ENCODE measurements around the gene KCNIP4.
"Not testable (repeated sequence)": the region's sequence is repeated elsewhere in the genome, so short reads cannot be mapped to it uniquely, and the experiment has no call there.

KCNIP4 gene

DNA sequence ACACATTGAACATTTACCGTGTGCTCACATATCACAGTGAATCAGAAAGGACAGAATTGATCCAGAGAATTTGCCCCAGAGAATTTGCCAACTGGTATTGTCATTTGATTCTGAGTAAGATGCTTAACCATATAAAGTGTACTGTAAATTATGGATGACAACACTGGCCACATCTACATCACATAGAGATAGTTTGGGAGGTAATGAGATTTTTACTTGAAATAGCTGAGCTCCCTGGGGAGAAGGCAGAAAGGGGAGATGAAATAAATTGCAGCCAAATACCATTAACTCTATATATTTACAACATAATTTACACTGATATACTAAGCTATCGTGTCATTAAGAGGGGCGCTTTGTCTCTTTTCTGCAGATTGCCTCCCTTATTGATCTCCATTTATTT lies 564.0 kb downstream of the KCNIP4 start:
- Mint-ChIP-seq H3K27ac (no peak overlapping the region), H3K36me3 (ENCODE audit: low read depth) (no peaks in the 10 kb centered on the region), H3K9me3 (peaks cover 9% of the 10 kb centered on the region), H3K27me3 (ENCODE audit: low read depth) (no peaks in the 10 kb centered on the region), H3K4me3 (no peak overlapping the region), H3K4me1 (ENCODE audit: low read depth) (no peaks in the 10 kb centered on the region)

DNA sequence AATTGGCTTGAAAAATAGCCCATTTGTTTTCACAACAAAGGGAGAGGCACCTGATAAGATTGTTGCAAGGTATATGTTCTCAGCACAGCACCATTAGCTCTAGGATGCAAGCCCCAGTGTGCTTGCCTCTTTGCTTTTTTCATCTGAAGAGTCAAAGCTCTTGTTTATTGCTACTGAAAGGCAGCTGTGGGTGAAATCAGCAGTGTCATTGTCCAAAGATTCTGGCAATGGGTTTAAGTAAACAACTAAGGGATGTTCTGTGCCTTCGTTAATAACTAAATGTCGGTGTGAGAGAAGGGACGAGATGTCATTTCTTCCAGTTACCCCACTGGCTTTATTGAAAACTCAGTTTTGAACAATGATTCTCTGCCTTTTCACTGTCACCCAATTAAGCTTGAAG lies 567.7 kb downstream of the KCNIP4 start:
- Mint-ChIP-seq H3K36me3 (ENCODE audit: low read depth) (no peaks in the 10 kb centered on the region), H3K9me3 (peaks cover 19% of the 10 kb centered on the region), H3K27ac (no peak overlapping the region), H3K4me1 (ENCODE audit: low read depth) (no peaks in the 10 kb centered on the region), H3K4me3 (no peak overlapping the region), H3K27me3 (ENCODE audit: low read depth) (no peaks in the 10 kb centered on the region)

DNA sequence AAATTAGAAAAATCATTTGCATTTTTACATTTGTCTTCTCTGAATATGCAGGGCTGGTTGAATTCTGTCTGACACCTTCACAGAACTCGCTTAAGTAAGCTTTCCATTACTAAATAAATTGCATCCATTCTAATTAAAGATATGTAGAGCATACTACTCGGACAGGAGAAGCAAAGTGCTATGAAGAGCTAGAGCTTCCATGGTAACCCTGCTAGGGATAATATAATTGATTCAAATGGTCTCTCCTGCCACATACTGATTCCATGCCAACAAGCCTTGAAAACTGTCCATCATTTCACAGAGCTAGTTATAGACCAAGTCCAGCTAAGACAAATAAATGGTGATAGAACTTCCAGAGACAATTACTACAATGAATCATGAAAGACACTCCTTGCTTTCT lies 571.5 kb downstream of the KCNIP4 start:
- no peaks in the 10 kb centered on the region for H3K4me1 Mint-ChIP-seq (ENCODE audit: low read depth)
- no peak overlapping the region for H3K27ac Mint-ChIP-seq

DNA sequence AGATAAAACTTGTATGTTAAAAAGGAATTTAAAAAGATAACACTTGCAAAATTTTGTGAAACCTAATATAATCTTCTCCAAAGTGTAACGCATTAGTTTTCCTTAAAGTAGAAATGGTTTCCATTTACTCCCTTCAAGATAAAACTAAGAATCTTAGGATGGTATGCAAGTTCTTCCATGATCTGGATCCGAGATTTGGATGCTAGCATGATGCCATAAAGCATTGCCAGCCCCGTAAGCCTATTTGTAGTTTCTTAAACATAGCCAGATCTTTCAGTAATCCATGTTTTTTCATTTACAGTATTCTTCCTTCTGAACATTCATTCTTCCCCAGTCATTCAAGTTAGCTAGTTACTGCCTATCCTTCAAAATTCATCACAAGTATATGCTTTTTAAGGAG lies 572.4 kb downstream of the KCNIP4 start:
- Mint-ChIP-seq H3K27ac (no peak overlapping the region), H3K4me1 (ENCODE audit: low read depth) (no peaks in the 10 kb centered on the region), H3K4me3 (no peak overlapping the region), H3K9me3 (peaks cover 11% of the 10 kb centered on the region), H3K36me3 (ENCODE audit: low read depth) (no peaks in the 10 kb centered on the region), H3K27me3 (ENCODE audit: low read depth) (no peaks in the 10 kb centered on the region)

More for the DNA sequence above, 571.5 kb downstream of the KCNIP4 start:
- Mint-ChIP-seq H3K27me3 (ENCODE audit: low read depth) (no peaks in the 10 kb centered on the region), H3K4me3 (no peak overlapping the region), H3K9me3 (peaks cover 10% of the 10 kb centered on the region), H3K36me3 (ENCODE audit: low read depth) (no peaks in the 10 kb centered on the region)

DNA sequence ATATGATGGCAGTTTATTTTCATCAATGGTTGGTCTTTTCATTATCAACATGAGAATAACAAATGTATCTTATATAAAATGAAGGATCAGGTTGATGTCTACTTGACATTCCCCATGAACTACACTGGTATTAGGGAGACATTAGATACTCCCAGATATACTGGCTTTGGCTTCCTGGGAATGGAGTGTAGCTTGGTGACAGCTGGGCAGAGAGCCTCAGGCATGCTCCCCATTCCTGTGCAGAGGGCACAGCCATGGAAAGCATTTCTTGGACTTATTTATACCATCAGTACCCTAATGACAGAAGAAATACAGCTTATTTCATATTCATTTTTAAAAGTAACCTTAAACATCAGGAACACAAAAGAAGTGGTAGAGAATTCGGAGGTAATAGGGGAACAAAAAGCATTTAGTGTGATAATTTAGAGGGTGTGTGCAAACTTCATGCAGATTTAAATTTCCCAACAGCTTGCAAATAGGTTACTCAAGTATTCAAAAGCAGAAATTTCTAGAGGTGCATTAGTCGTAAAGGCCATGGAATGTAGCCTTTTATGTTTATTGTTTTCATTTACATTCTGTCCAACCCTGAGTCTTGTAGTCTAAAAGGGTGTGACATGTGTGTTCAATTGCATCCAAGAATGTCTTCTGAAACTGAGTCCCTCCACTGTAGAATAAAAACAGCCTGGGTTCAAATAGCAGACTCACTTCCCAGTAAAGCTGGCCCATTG lies 573.8 kb downstream of the KCNIP4 start:
- no peaks in the 10 kb centered on the region for H3K36me3 Mint-ChIP-seq (ENCODE audit: low read depth)

DNA sequence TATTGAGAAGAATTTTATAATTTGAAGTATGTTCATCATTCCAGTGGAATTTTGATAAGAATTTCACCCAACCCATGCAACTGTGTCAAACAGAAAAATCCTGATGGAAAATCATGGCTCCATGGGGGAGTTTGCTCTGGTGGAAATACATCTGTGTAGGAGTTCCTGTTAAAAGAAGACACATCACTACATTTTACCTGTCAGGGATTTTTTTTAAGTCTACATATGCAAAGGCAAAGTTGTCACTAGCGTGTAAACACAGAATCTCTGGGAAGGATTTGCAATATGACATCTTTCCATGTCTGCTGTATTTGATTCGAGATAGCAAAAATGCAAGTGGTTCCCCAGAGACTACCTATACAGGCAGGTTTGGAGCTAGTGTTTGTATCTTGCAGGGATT lies 581.0 kb downstream of the KCNIP4 start:
- Mint-ChIP-seq H3K9me3 (peaks cover 6% of the 10 kb centered on the region), H3K36me3 (ENCODE audit: low read depth) (no peaks in the 10 kb centered on the region), H3K27me3 (ENCODE audit: low read depth) (no peaks in the 10 kb centered on the region), H3K4me1 (ENCODE audit: low read depth) (no peaks in the 10 kb centered on the region), H3K27ac (no peak overlapping the region), H3K4me3 (no peak overlapping the region)

More for the DNA sequence above, 573.8 kb downstream of the KCNIP4 start:
- Mint-ChIP-seq H3K4me3 (no peak overlapping the region), H3K9me3 (peaks cover 14% of the 10 kb centered on the region), H3K4me1 (ENCODE audit: low read depth) (no peaks in the 10 kb centered on the region), H3K27me3 (ENCODE audit: low read depth) (no peaks in the 10 kb centered on the region), H3K27ac (no peak overlapping the region)

DNA sequence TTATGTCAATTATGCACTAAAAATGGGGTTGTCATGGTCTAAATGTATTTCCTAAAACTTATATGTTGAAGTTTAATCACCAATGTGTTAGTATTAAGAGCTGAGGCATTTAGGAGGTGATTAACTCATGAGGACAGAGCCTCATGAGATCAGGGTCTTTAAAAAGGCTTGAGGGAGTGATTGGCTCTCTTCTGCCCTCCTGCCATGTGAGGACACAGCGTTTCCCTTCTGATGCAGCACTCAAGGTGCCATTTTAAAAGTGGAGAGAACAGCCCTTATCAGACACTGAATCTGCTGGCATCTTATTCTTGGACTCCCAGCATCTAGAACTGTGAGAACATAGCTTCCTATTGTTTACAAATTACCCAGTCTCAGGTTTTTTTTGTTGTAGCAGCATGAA lies 581.7 kb downstream of the KCNIP4 start:
- Mint-ChIP-seq H3K9me3 (peaks cover 6% of the 10 kb centered on the region), H3K4me1 (ENCODE audit: low read depth) (no peaks in the 10 kb centered on the region), H3K36me3 (ENCODE audit: low read depth) (no peaks in the 10 kb centered on the region), H3K27ac (no peak overlapping the region), H3K4me3 (no peak overlapping the region), H3K27me3 (ENCODE audit: low read depth) (no peaks in the 10 kb centered on the region)

DNA sequence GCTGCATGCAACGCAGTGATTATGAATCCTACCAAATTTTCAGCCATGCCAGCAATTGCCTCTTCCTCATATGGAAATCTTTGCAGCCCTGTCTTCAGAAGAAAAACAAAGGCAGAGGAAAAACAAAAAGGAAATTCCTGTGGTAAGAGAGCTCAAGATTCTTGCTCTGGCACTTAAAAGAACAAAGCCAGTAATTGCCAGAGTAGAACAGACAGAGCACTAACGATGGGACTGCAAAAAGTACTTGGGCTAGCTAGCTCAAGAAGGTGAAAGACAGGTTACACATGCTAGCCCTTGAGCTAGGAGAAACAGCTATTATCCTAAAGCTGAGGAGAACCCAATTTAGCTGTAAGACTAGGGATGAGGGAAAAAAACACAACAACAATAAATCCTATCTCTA lies 582.3 kb downstream of the KCNIP4 start:
- Mint-ChIP-seq H3K27ac (no peak overlapping the region), H3K4me1 (ENCODE audit: low read depth) (no peaks in the 10 kb centered on the region), H3K36me3 (ENCODE audit: low read depth) (no peaks in the 10 kb centered on the region), H3K4me3 (no peak overlapping the region), H3K9me3 (peaks cover 6% of the 10 kb centered on the region), H3K27me3 (ENCODE audit: low read depth) (no peaks in the 10 kb centered on the region)

DNA sequence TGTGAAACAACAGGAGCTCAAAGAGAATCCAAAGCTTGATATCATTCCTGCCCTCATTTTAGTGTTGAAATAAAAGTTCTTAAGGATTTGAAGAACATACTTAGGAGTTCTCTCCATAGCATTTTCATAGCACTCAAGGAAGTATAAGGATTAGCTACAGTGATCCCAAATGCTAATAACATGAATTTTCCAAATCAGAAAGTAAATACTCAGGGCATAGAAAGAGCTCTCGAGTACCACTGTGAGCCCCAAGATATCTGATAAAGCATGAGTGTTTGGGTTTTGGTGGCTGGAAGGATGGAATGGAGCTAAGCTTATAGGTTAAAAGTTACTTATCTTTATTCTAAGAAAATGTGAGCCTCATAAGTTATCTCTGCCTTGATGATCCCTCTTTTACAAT lies 584.9 kb downstream of the KCNIP4 start:
- H3K27ac Mint-ChIP-seq, result no peak overlapping the region
- no peaks in the 10 kb centered on the region for H3K36me3 Mint-ChIP-seq (ENCODE audit: low read depth)
- H3K4me1 Mint-ChIP-seq (ENCODE audit: low read depth), result no peaks in the 10 kb centered on the region

DNA sequence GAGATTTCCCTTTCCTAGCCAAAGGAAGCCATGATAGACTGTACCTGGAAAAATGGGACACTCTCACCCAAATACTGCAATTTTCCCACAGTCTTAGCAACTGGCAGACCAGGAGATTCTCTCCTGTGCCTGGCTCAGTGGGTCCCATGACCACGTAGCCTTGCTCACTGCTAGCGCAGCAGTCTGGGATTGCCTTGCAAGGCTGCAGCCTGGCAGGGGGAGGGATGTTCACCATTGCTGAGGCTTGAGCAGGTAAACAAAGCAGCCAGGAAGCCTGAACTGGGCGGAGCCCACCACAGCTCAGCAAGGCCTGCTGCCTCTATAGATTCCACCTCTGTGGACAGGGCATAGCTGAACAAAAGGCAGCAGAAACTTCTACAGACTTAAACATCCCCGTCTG lies 596.2 kb downstream of the KCNIP4 start:
- not testable (repeated sequence) for H3K27me3 Mint-ChIP-seq (ENCODE audit: low read depth); H3K4me1 Mint-ChIP-seq (ENCODE audit: low read depth); H3K36me3 Mint-ChIP-seq (ENCODE audit: low read depth); H3K27ac Mint-ChIP-seq; H3K4me3 Mint-ChIP-seq
- H3K9me3 Mint-ChIP-seq, result peaks cover 31% of the 10 kb centered on the region

More for the DNA sequence above, 584.9 kb downstream of the KCNIP4 start:
- peaks cover 3% of the 10 kb centered on the region for H3K9me3 Mint-ChIP-seq
- no peak overlapping the region for H3K4me3 Mint-ChIP-seq
- no peaks in the 10 kb centered on the region for H3K27me3 Mint-ChIP-seq (ENCODE audit: low read depth)

DNA sequence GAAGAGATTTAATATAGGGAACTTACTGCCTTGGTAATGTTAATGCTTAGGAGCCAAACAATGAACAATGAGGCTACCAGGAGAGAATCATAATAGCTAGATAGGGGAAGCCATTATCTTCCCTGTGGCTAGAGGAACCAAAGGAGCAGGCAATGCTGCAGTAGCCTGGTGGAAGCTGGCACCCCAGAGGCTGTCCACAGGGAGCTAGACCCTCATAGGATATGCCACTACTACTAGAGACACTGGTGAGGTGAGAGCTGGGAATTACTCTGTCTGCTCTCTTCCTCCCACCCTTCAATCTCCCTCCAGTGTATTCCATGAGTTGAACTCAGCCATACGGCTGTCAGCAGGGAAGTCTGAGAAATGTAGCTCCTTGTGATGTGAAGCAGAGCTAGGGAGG lies 601.4 kb downstream of the KCNIP4 start:
- no peak overlapping the region for H3K27ac Mint-ChIP-seq
- no peak overlapping the region for H3K4me3 Mint-ChIP-seq

DNA sequence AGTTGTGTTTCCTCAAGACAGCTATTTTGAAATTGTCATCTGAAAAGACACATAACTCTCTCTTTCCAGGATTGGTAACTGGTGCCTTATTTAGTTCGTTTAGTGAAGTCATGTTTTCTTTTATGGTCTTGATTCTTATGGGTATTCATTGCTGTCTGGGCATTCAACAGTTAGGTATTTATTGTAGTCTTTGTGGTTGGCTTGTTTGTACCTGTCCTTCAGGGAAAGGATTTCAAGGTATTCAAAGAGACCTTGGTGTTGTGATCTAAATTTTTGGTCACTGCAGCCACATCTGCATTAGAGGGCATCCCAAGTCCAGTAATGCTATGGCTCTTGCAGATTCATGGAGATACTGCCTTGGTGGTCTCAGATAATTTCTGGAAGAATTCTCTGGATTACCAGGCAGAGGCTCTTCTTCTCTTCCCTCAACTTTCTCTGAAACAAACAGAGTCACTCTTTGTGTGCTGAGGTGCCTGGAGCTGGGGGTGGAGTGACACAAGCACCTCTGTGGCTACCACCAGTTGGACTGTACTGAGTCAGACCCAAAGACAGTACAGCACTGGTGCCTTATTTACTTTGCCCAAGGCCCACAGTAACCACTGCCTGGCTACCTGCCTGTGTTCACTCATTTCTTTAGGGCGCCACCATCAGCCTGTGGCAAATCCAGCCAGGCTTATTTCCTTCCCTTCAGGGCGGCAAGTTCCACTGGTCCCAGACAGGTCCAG lies 620.4 kb downstream of the KCNIP4 start:
- Mint-ChIP-seq H3K4me3 (no peak overlapping the region), H3K36me3 (ENCODE audit: low read depth) (no peaks in the 10 kb centered on the region), H3K27ac (no peak overlapping the region), H3K9me3 (peaks cover 21% of the 10 kb centered on the region), H3K4me1 (ENCODE audit: low read depth) (no peaks in the 10 kb centered on the region), H3K27me3 (ENCODE audit: low read depth) (no peaks in the 10 kb centered on the region)

More for the DNA sequence above, 601.4 kb downstream of the KCNIP4 start:
- Mint-ChIP-seq H3K36me3 (ENCODE audit: low read depth) (no peaks in the 10 kb centered on the region), H3K9me3 (peaks cover 5% of the 10 kb centered on the region), H3K4me1 (ENCODE audit: low read depth) (no peaks in the 10 kb centered on the region), H3K27me3 (ENCODE audit: low read depth) (no peaks in the 10 kb centered on the region)

DNA sequence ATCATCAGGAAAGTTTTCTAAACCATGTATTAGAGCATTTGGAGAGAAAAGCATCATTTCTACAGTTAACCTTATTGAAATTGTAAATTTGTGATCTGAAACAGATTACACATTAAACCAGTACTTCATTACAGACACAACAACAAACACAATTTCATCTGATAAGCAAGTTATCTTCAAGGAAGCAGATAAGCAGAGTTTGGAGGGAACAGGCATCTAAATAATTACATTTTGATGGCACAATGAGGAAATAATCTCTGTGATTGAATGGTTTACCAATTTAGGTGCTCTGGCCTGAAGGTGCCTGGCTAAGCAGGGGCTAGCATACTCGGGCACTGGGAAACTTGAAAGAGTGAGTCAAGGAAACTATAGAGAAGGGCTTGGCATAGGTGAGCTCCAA lies 628.5 kb downstream of the KCNIP4 start:
- Mint-ChIP-seq H3K36me3 (ENCODE audit: low read depth) (no peaks in the 10 kb centered on the region), H3K4me1 (ENCODE audit: low read depth) (no peaks in the 10 kb centered on the region), H3K9me3 (peaks cover 29% of the 10 kb centered on the region), H3K27me3 (ENCODE audit: low read depth) (no peaks in the 10 kb centered on the region), H3K4me3 (no peak overlapping the region), H3K27ac (no peak overlapping the region)

DNA sequence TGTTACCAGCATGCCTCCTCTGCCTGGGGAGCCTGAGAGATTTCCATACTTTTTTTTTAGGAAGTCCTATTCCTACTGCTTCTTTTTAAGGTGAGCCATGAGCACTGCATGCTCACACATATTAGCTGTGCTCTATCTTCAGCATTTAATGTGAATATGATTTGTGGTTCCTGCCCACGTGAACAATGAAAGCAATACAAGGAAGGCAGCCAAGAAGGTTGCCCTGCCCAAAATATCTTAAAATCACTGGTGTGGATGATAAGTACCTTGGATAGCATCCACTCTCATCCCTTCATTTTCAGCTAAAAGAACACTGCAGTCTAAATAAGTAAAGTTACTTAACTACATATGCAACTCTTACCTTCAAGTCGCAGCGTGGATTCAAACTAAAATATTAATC lies 640.9 kb downstream of the KCNIP4 start:
- no peaks in the 10 kb centered on the region for H3K9me3 Mint-ChIP-seq
- no peaks in the 10 kb centered on the region for H3K4me1 Mint-ChIP-seq (ENCODE audit: low read depth)
- no peaks in the 10 kb centered on the region for H3K36me3 Mint-ChIP-seq (ENCODE audit: low read depth)
- no peak overlapping the region for H3K27ac Mint-ChIP-seq
- H3K27me3 Mint-ChIP-seq (ENCODE audit: low read depth), result peaks cover 17% of the 10 kb centered on the region
- H3K4me3 Mint-ChIP-seq, result no peak overlapping the region

DNA sequence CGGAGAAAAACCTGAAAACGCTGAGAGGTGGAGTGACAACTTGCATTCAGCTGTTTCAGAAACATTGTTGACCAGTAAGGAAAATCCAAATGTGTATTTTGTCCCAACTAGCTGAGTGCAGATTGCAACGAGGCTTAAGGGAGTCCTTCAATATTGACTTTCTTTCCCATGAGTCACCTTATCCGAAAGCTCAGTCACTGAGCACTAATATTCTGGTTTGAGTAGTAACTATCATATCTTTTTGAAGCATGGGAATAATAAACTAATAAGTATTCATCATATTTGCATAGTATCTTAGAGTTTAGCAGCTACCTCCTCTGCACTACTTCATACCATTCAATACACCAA lies 644.1 kb downstream of the KCNIP4 start:
- Mint-ChIP-seq H3K9me3 (no peaks in the 10 kb centered on the region), H3K27me3 (ENCODE audit: low read depth) (peaks cover 17% of the 10 kb centered on the region), H3K36me3 (ENCODE audit: low read depth) (no peaks in the 10 kb centered on the region)

More for the DNA sequence above, 644.1 kb downstream of the KCNIP4 start:
- no peaks in the 10 kb centered on the region for H3K4me1 Mint-ChIP-seq (ENCODE audit: low read depth)
- H3K27ac Mint-ChIP-seq, result no peak overlapping the region
- H3K4me3 Mint-ChIP-seq, result no peak overlapping the region
